K562 (cell line): ENCODE data around the gene GCSH. TPM values are rescaled to one million over a fixed set of nuclear protein-coding genes. Genes with fewer than 3 reads are reported as not detected.

ENCODE experiments used
- ATAC-seq: fragments of 200-7000 bp; cut with Tn5 transposase; 3 replicates; pipeline ENCODE4 v1.9.1; 2020; ENCODE audit warnings: moderate library complexity
- BruUV-seq: library from RNA; stranded (reverse); fragments of 400-500 nt; replicated peaks from 2 replicates; lab custom pipeline; 2021; lab: Mats Ljungman, UMichigan
- CTCF ChIA-PET: fragments of 300-600 bp; formaldehyde crosslinking; extraction: SDS; loops from one replicate; lab custom pipeline; 2021; ENCODE audit warnings: low intra/inter-chr PET ratio; lab: Yijun Ruan, JAX
- POLR2A ChIA-PET: fragments of 300-600, 350-650 bp; sonication (Branson Sonifier 250); formaldehyde crosslinking; extraction: SDS; loops from one replicate; lab custom pipeline; 2021; ENCODE audit warnings: antibody characterized with exemption, inconsistent platforms; lab: Yijun Ruan, JAX
- DNase-seq, 4 experiments: peaks; one replicate each; pipeline versions ENCODE4 v3.0.0 to v3.0.0-alpha.2; 2011 to 2018; ENCODE audit warnings: low spot score in 3 of 4, mixed read lengths in 3 of 4; ENCODE audit errors: extremely low read depth in 1 of 4
- FAIRE-seq: peaks from 2 replicates; lab custom pipeline; 2011; peaks lifted over from hg19 to GRCh38; lab: Jason Lieb, UNC
- H2AFZ ChIP-seq: 2 replicates; pipeline ENCODE4 v1.6.0; 2011; ENCODE audit warnings: low read depth, low read length, control low read depth, inconsistent platforms
- H3K27ac ChIP-seq: fragments of 200-600 bp; 3 replicates; pipeline ENCODE4 v1.8.0; 2011; ENCODE audit warnings: low read depth, mild to moderate bottlenecking, control low read depth, inconsistent platforms, low read length, moderate library complexity, mixed read lengths; ENCODE audit errors: extremely low read depth
- H3K27me3 ChIP-seq, 2 experiments: fragments of 300-600 bp in 1 of 2; 2 replicates in 1 of 2; 3 replicates in 1 of 2; pipeline versions ENCODE4 v1.6.0 to v1.8.0; 2011; ENCODE audit warnings: inconsistent platforms in 2 of 2, low read length in 2 of 2, mild to moderate bottlenecking in 1 of 2, mixed read lengths in 1 of 2, moderate library complexity in 1 of 2; ENCODE audit not compliant: control insufficient read depth in 2 of 2, insufficient read depth in 2 of 2
- H3K36me3 ChIP-seq: fragments of 300-600 bp; 3 replicates; pipeline ENCODE4 v1.8.0; 2011; ENCODE audit warnings: mild to moderate bottlenecking, low read length, inconsistent platforms; ENCODE audit not compliant: control insufficient read depth, insufficient read depth
- H3K4me1 ChIP-seq, 2 experiments: fragments of 200-600 bp in 1 of 2; replicated peaks in 1 of 2; 2 replicates in 1 of 2; 3 replicates in 1 of 2; pipeline versions ENCODE4 v1.5.1 to v1.8.0; 2011; ENCODE audit warnings: inconsistent platforms in 2 of 2, low read length in 2 of 2, mild to moderate bottlenecking in 1 of 2, mixed read lengths in 1 of 2, moderate library complexity in 1 of 2; ENCODE audit not compliant: control insufficient read depth in 2 of 2, insufficient read depth in 2 of 2
- H3K4me2 ChIP-seq: 2 replicates; pipeline ENCODE4 v1.6.1; 2011; ENCODE audit warnings: low read length, control low read depth, inconsistent platforms, mixed read lengths; ENCODE audit not compliant: insufficient read depth
- H3K4me3 ChIP-seq: fragments of 200-600 bp; sonication (generic), shearing (Covaris generic); 2 replicates; pipeline ENCODE4 v1.5.1; 2016; ENCODE audit warnings: control low read depth, inconsistent platforms
- H3K79me2 ChIP-seq: fragments of 200-600 bp; 3 replicates; pipeline ENCODE4 v1.8.0; 2011; ENCODE audit warnings: low read length, inconsistent platforms; ENCODE audit not compliant: control insufficient read depth, insufficient read depth
- H3K9ac ChIP-seq, 2 experiments: 2 replicates each; pipeline versions ENCODE4 v1.6.0 to v1.6.1; 2011; ENCODE audit warnings: low read depth in 2 of 2, low read length in 2 of 2, control low read depth in 1 of 2, inconsistent platforms in 1 of 2, mild to moderate bottlenecking in 1 of 2, mixed read lengths in 1 of 2; ENCODE audit not compliant: insufficient read depth in 1 of 2
- H3K9me1 ChIP-seq: one replicate; pipeline ENCODE4 v1.6.0; 2011; ENCODE audit warnings: inconsistent platforms, mild to moderate bottlenecking, low read length, moderate library complexity; ENCODE audit not compliant: control insufficient read depth, insufficient read depth
- H3K9me3 ChIP-seq: replicated peaks from 2 replicates; pipeline ENCODE4 v1.5.1; 2011; ENCODE audit warnings: low read depth, low read length, inconsistent platforms; ENCODE audit not compliant: control insufficient read depth, insufficient read depth
- H4K20me1 ChIP-seq: replicated peaks from 2 replicates; pipeline ENCODE4 v1.6.1; 2011; ENCODE audit warnings: low read length, inconsistent platforms, mixed read lengths; ENCODE audit not compliant: control insufficient read depth, insufficient read depth
- CSDE1 ChIP-seq, 2 experiments: fragments of 450-650 bp; IDR thresholded peaks; 2 replicates each; pipeline ENCODE4 v1.6.1; 2016; ENCODE audit warnings: mild to moderate bottlenecking in 1 of 2
- EGR1 ChIP-seq: fragments of 450-650 bp; conservative IDR thresholded peaks from 2 replicates; pipeline ENCODE4 v1.6.1; 2017; ENCODE audit warnings: mild to moderate bottlenecking
- EP300 ChIP-seq: IDR thresholded peaks from 2 replicates; pipeline ENCODE4 v1.6.1; 2012; ENCODE audit warnings: low read length, improper control_type of control experiment
- FOXP4 ChIP-seq: sonication (generic); formaldehyde crosslinking; IDR thresholded peaks from 2 replicates; pipeline ENCODE4 v1.8.0; 2022; ENCODE audit warnings: mild to moderate bottlenecking, missing genetic modification reagents, borderline replicate concordance
- GABPA ChIP-seq: fragments of 200-800 bp; sonication (Bioruptor generic); conservative IDR thresholded peaks from 2 replicates; pipeline ENCODE4 v1.6.1; 2016; ENCODE audit warnings: low read depth, missing genetic modification characterization, missing compliant biosample characterization
- GTF2B ChIP-seq: IDR thresholded peaks from 2 replicates; pipeline ENCODE4 v1.6.1; 2011; ENCODE audit not compliant: insufficient read length; ENCODE audit errors: extremely low read depth
- GTF2F1 ChIP-seq: IDR thresholded peaks from 2 replicates; pipeline ENCODE4 v1.6.1; 2011; ENCODE audit warnings: low read depth, low read length, improper control_type of control experiment
- ID3 ChIP-seq, 2 experiments: fragments of 250-450 bp in 1 of 2; fragments of 450-650 bp in 1 of 2; sonication (Bioruptor Pico) in 1 of 2; IDR thresholded peaks; 2 replicates each; pipeline versions ENCODE4 v1.6.1 to v1.8.0; 2016 to 2021; ENCODE audit warnings: mild to moderate bottlenecking in 2 of 2, moderate library complexity in 2 of 2, missing compliant biosample characterization in 1 of 2, missing genetic modification characterization in 1 of 2
- NBN ChIP-seq: fragments of 450-650 bp; IDR thresholded peaks from 2 replicates; pipeline ENCODE4 v1.6.1; 2016; ENCODE audit warnings: low read depth, mild to moderate bottlenecking
- NCOA6 ChIP-seq: fragments of 450-650 bp; IDR thresholded peaks from 2 replicates; pipeline ENCODE4 v1.6.1; 2017; ENCODE audit warnings: mild to moderate bottlenecking
- NONO ChIP-seq, 2 experiments: fragments of 200-400 bp in 1 of 2; fragments of 450-650 bp in 1 of 2; formaldehyde crosslinking in 1 of 2; IDR thresholded peaks; 2 replicates each; pipeline ENCODE4 v1.6.1; 2017; ENCODE audit warnings: low read depth in 2 of 2, mild to moderate bottlenecking in 2 of 2, moderate library complexity in 2 of 2, low read length in 1 of 2
- PATZ1 ChIP-seq: fragments of 250-450 bp; sonication (Bioruptor Pico); IDR thresholded peaks from 2 replicates; pipeline ENCODE4 v1.5.0; 2020; ENCODE audit warnings: mild to moderate bottlenecking, borderline replicate concordance
- PRMT5 ChIP-seq: sonication (generic); formaldehyde crosslinking; IDR thresholded peaks from 2 replicates; pipeline ENCODE4 v1.5.0; 2020; ENCODE audit warnings: missing genetic modification reagents
- SMARCB1 ChIP-seq: IDR thresholded peaks from 2 replicates; pipeline ENCODE4 v1.6.1; 2011; ENCODE audit warnings: improper control_type of control experiment, low read depth; ENCODE audit not compliant: insufficient read length
- STAT5B ChIP-seq: fragments of 250-450 bp; sonication (Bioruptor Pico); IDR thresholded peaks from 2 replicates; pipeline ENCODE4 v1.8.0; 2021; ENCODE audit warnings: mild to moderate bottlenecking, inconsistent platforms
- ZNF512 ChIP-seq: IDR thresholded peaks from 2 replicates; pipeline ENCODE4 v1.6.1; 2016; ENCODE audit warnings: missing genetic modification characterization, missing compliant biosample characterization
- ZSCAN32 ChIP-seq: fragments of 450-650 bp; formaldehyde crosslinking; IDR thresholded peaks from 2 replicates; pipeline ENCODE4 v1.4.0; 2020; ENCODE audit warnings: mild to moderate bottlenecking, moderate library complexity
- in situ Hi-C: fragments of 300-500 bp; cut with MboI; formaldehyde crosslinking; loops from 4 replicates; pipeline ENCODE4 v1.15.0; 2018; ENCODE audit warnings: inconsistent platforms, mixed read lengths
- intact Hi-C: fragments of 100-400 bp; cut with micrococcal nuclease; formaldehyde crosslinking; loops from 2 replicates; pipeline ENCODE4 v1.14.2; 2022
- polyA plus RNA-seq, 8 experiments: library from polyadenylated mRNA; depleted of rRNA in 4 of 8; stranded (reverse) in 5 of 8; unstranded in 3 of 8; fragments of >200 nt; fragmentation: Nextera tagmentation in 2 of 8; fragmentation: Illumina TruSeq in 1 of 8; extraction: Ambion mirVana in 2 of 8; extraction: Trizol in 1 of 8; gene quantifications; 2 replicates each; pipeline versions ENCODE4 v1.2.1 to v1.2.3, GENCODE V29; 2011 to 2014; ENCODE audit warnings: inconsistent platforms in 1 of 8, missing spikeins in 1 of 8
- total RNA-seq, 7 experiments: library from RNA; depleted of rRNA in 6 of 7; stranded (reverse); fragments of >200 nt in 6 of 7; fragmentation: Illumina TruSeq in 2 of 7; extraction: Trizol in 2 of 7; gene quantifications; 2 replicates each; pipeline versions ENCODE4 v1.2.1 to v1.2.3, GENCODE V29; 2011 to 2021; ENCODE audit warnings: low replicate concordance in 1 of 7

The GCSH gene
- total and polyA plus RNA-seq, 9 of the 15 experiments (the other 6 are each of a cell fraction or from before 2014, with no cell fraction given) = 35.0 to 121 (median 89.0) TPM

GRCh38 chr16:81099958-81100357 lies 3.8 kb upstream of the GCSH start:
- in situ Hi-C loops = no loop called here
- ChIA-PET CTCF (no interaction called here), POLR2A (interaction anchor here (0.7 to 1.1 kb wide), 3 partner anchors 7 to 52 kb away, joined by 3 read pairs; no protein-coding TSS in a partner anchor)
- TF ChIP-seq PATZ1 (CRISPR knock-in tag) = no peak
- no peak for TF ChIP-seq STAT5B (CRISPR knock-in tag)
- no peak for TF ChIP-seq SMARCB1
- no peak for TF ChIP-seq CSDE1 (IDR thresholded peaks at IDR 0.05)
- TF ChIP-seq ZNF512 (tag) = no peak
- TF ChIP-seq GTF2B = no peak
- no peak for TF ChIP-seq ZSCAN32 (CRISPR knock-in tag)
- no peak for TF ChIP-seq GTF2F1
- no peak for TF ChIP-seq NBN
- TF ChIP-seq EP300 = no peak
- no peak for TF ChIP-seq EGR1
- no peak for TF ChIP-seq GABPA
- no peak for TF ChIP-seq PRMT5 (CRISPR knock-in tag)
- no peak for TF ChIP-seq NCOA6
- no peak for TF ChIP-seq NONO (IDR thresholded peaks at IDR 0.05; ENCODE audit: low read depth in 2 of 2, low read length in 1 of 2)
- TF ChIP-seq FOXP4 (CRISPR knock-in tag) = no peak
- TF ChIP-seq ID3 (CRISPR knock-in tag; IDR thresholded peaks at IDR 0.05) = no peak
- no peak for TF ChIP-seq ID3 (tag; IDR thresholded peaks at IDR 0.05)

More at GRCh38 chr16:81099958-81100357, 3.8 kb upstream of the GCSH start:
- Histone ChIP-seq H3K9me3 (no peaks in the 10 kb centered on the region), H3K4me1 (peaks cover 17 to 26% of the 10 kb centered on the region in 2 experiments), H3K4me3 (no peak overlapping the region), H3K27ac (no peak overlapping the region), H3K27me3 (peaks cover 6% of the 10 kb centered on the region in 2 experiments; a peak in 4 of 5 replicates), H4K20me1 (no peaks in the 10 kb centered on the region), H3K9me1 (no peaks in the 10 kb centered on the region), H3K9ac (no peak overlapping the region), H2AFZ (no peak overlapping the region), H3K36me3 (no peaks in the 10 kb centered on the region), H3K4me2 (no peak overlapping the region), H3K79me2 (peaks cover 12% of the 10 kb centered on the region)
- intact Hi-C loops = loop anchor here (5.0 kb wide), 1 partner anchor 63 kb away; the partner anchor contains the start of gene ATMIN
- DNase-seq (no peak), FAIRE-seq (no peak), ATAC-seq (no peak)
- BruUV-seq = no TSS peak
